Body of pancreas (tissue), 4 donors: ENCODE measurements around the gene ZNF37A.

Experiments
- CTCF ChIP-seq, 7 experiments: fragments of 450-650 bp in 4 of 7; fragments of 200-600 bp in 3 of 7; sonication (generic) in 3 of 7; IDR thresholded peaks; one replicate each; pipeline ENCODE4 v1.5.1; 2016 to 2019; ENCODE audit warnings: antibody characterized with exemption in 7 of 7
- POLR2A ChIP-seq, 3 donors: fragments of 450-650 bp; IDR thresholded peaks; one replicate each; pipeline ENCODE4 v1.6.1; 2016; ENCODE audit warnings: antibody characterized with exemption in 3 of 3, mild to moderate bottlenecking in 2 of 3

- TF ChIP-seq CTCF (IDR thresholded peaks at IDR 0.05): no peak
- TF ChIP-seq POLR2A (IDR thresholded peaks at IDR 0.05): no peak
Measured at GRCh38 chr10:38072552-38072951, 21.6 kb upstream of the ZNF37A start.
